Hippocampal formation (tissue), 2 donors: ENCODE data around the gene CKS1B.

Source experiments
- DNase-seq, 2 donors: peaks; one replicate each; lab custom pipeline; 2025; lab: John Stamatoyannopoulos, UW

CKS1B gene

DNA sequence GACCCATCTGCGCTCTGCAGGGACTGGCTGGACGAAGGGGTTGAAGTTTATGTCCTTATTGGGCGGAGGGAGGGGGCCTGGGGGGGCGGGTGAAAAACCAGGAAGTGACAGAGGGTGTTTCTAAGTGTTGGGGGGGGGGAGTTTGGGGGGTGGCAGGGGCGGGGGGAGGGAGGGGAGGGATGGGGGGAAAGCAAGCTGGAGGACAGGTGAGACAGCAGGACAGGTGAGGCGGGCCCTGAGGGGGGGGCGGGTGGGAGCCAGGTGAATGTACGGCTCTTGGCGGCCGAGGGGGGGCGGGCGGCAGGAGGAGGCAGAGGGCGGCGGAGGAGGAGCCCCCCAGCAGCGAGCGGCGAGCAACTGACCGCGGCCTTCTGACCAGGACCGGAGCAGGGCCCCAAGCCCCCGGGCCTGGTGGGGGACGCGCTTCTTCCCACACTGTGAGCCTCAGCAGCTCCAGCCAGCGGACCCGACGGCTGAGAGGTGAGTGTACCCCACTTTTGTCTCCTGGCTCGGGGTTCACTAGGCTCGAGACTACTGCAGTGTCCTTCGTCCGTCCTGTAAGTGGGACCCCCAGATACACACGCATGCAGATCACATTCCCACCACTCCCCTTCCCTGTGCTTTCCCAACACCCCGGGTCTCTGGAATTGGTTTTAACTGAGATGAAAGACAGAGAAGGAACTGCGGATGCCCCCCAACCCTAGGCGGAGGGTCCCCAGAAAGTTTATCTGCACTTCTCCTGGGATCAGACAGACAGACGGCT, 28.2 kb downstream of the CKS1B start, which contains the start of gene ZBTB7B:
ZBTB7B (plus strand) TSS at position 339 of the 763 bp plus-strand sequence. CDS start 11,859 bp downstream, outside the sequence.
- no peak for DNase-seq

DNA sequence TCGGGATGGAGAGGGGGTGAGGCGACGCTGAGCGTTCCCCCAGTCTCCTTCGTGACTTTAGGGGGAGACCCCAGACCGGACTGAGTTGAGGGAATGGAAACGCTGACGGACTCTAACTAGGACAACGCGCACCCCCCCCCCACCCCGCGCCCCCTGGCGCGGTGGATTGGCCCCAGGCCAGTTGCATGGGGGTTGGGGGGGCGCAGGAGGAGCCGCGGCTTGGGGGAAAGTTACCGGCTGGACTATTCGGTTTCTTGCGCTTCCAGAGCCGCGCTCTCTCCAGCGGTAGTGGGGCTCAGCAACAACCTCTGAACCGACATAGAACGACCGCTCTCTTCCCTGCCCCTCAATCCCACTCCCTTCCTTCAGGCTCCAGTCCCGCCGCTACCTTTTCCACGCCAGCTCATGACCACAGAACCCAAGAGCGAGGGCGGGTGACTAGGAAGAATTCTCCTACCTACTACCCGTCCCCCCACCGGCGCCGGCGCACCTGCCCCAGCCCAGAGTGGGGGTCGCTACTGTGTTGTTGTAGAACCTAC, 28.8 kb downstream of the CKS1B start:
- DNase-seq = peak in 1 of 2 donors; percentile 56

GRCh38 chr1:155003766-155004351, 29.4 kb downstream of the CKS1B start:
- peak in 1 of 2 donors; percentile 67 for DNase-seq

GRCh38 chr1:155004352-155005075, 30.0 kb downstream of the CKS1B start:
- DNase-seq = peak in 1 of 2 donors; percentile 58

DNA sequence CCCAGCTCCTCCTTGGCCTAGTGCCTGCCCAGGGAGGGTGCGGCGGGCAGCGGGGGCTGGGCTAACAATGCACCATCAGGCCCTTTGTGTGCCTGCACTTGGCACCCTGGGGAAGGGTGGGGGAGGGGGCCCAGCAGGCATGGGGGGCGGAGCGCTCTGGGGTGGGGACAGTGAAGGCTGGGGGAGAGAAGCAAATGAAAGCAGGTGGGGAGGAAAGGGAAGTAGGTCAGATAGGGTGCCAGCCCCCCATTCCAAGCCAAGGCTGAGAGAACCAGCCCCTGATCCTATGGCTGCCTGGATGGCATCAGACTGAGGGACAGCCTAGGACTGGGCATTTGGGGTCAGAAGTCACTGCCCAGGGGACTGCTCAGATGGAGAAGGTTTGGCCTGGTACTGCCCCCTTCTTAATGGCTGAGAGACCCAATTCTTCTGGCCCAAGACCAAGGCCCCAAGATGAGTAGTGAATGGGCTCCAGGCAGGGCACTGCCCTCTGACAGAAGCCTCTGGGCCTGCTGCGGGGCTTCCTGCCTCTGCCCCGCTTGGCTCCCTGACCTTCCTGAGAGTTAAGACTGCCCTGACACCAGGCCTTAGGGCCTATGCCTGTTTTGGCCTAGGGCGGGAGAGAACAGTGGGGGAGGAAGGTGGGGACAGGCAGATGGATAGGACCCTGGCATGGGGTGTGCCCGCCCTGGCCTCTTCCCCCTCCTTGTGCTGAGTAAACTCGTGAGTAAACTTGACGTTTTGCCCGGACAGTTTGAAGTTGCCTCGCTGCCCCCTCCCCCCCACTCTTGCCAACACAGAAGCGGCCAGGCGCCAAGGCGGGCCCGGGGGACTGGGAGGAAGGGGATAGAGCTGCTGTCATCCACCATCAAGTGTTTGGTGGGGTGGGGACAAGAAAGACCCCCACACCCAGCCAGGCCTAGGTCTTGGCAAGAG, 30.9 kb downstream of the CKS1B start:
- DNase-seq = peak; percentile 35 to 78

GRCh38 chr1:155006601-155007101, 32.2 kb downstream of the CKS1B start:
- peak in 1 of 2 donors; percentile 55 for DNase-seq

DNA sequence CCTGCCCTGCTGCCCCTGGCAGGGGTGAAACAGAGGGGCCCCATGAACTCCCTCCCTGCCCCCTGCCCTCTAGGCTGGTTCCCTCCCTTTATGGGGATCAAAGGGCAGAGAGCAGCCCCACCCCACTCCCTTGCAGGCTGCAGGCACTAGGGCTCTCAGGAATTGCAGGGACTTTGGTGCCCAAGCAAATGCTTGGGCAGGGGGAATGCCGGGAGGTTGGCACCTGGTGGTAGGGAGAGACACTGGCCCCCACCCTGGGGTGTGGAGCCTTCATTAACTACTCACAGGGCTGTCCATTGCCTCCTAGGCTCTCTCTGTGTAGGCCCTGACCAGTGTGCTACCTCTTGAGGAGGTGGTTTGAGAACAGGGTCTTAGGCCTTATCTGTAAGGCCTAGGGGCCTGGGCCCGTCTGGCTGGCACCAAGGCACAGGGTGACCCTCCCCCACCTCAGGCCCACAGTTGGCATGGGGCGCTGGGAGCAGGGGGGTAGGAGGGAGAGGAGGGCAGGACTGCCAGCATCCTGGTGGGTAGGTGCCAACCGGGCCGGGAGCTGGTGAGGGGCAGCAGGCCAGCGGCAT, 32.9 kb downstream of the CKS1B start:
- DNase-seq = peak; percentile 21 to 56

GRCh38 chr1:155008015-155008941, 33.8 kb downstream of the CKS1B start:
- DNase-seq = peak in 1 of 2 donors; percentile 36

GRCh38 chr1:155009221-155009711, 34.8 kb downstream of the CKS1B start:
- DNase-seq = no peak

DNA sequence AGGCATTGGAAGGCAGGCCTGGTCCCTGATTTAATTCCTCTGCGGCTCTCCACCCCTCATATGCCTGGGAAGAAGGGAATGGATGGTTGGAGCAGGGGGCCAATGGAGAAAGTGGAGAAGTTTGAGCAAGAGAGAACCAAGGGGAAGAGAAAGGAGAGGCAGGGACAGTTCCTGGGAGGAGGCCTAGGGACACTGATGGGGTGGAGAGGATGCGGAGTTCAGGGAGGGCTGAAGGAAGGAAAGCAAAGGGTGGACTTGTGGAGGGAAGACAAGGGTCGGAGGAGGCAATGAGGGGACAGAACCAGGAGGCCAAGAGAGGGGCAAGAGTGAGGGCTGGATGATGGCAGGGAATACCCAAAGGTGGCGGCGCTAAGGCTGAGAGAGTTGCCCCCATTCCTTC, 35.3 kb downstream of the CKS1B start:
- DNase-seq = no peak

GRCh38 chr1:155010211-155010918, 35.9 kb downstream of the CKS1B start:
- no peak for DNase-seq

DNA sequence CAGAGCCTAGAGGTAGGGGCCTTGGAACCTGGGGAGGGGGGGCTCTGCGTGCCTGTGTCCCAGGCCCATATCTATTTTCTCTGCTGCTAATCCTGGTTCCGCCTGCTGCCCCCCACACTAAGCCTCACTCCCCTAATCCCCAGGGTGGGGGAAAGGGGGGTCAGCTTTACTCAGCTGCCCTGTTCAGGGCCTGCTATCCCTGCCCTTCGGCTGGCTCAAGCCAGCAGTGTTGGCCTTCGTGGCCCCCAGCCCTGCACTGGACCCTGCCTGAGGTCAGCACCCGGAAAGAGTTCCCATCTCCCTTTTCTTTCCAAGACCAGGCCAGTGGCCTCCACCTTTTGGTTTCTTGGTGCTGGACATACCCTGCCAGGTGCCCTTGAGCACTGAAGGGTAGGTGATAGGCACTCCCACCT, 36.5 kb downstream of the CKS1B start:
- no peak for DNase-seq

DNA sequence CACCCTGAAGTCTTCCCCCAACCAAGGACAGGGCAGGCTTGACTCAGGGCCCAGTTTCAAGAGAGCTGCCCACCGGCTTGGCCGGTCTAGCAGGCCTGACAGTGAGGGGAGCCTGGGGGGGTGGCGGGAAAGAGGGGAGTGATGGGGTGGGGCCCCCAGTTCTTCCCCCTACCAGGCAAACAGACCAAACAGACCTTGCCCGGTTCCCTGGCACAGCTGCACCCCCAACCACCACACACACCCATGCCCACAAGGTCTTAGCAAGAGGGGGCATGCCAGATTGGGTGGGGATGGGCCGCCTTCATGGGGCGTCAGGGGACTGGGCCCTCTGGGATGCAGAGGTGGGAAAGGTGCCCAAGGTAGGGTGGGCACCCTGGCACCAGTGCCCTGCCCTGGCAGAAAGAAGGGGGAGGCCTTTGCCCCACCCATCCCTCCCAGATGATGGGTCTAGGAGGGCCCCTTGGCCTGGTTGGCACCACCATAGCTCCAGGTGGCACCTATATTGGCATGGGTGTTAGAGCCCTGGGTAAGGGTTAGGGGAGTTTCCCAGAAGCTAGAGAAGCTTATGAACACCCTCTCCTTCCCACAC, 37.0 kb downstream of the CKS1B start:
- no peak for DNase-seq

GRCh38 chr1:155012026-155012546, 37.6 kb downstream of the CKS1B start:
- peak; percentile 75 to 77 for DNase-seq

DNA sequence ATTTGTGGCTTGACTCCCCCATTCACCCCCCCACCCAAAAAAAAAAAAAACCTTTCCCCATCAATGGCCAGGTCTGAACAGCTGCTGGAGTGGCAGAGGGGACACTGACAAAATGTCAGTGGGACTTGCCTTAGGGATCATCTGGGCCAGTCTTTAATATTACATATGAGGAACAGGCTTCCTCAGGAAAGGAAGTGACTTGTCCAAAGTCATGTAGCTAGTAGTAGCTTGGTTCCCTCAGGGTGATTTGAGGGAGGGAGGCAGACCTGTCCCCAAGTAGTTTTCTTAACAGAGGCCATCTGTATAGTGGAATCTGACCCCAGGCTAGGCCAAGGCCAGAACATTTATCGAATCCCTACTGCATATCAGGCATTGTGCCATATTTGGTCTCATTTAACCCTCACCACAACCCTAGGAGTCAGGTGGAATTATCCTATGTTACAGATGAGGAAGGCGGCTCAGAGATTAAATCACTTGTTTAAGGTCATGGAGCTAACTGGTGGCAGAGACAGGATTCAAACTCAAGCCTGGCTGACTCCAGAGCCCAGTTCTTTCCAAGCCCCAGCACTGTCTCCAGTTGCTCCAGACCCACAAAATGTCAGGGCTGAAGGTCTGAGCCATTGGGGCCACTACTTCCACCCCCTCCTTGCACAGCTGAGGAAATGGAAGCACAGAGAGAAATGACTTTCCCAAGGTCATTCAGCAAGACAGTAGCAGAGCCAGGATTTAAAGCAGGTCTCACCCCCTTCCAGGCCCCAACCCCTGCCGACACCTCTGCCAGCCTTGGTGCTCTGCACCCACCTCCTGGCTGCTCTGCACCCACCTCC, 38.5 kb downstream of the CKS1B start:
- DNase-seq = no peak

DNA sequence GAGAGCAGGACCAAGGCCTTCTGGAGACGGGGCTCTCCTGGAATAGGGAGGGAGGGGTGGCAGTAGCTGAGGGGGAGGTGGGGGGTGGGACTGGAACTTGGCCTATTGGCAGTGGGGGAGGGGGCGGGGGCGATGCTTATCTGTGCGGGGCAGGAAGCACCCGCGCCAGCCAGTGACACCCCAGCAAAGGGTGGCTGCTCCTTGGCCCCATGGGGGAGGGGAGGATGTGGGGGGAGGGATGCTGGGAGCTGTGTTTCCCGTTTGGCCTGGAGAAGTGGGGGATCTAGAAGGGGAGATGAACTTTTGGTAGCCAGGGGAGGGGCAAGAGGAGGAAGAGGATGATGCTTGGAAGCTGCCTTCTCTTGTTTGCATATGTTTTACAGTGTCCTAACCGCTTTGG, 39.2 kb downstream of the CKS1B start:
- DNase-seq = no peak
